DMS153 treated with DMSO at 0.1 percent for 48 hours (cell line): ENCODE data around the gene CDC20.

Experiments
- DNase-seq: peaks from one replicate; lab custom pipeline; 2025; ENCODE audit not compliant: unreplicated experiment; lab: John Stamatoyannopoulos, UW

CDC20 gene

DNA sequence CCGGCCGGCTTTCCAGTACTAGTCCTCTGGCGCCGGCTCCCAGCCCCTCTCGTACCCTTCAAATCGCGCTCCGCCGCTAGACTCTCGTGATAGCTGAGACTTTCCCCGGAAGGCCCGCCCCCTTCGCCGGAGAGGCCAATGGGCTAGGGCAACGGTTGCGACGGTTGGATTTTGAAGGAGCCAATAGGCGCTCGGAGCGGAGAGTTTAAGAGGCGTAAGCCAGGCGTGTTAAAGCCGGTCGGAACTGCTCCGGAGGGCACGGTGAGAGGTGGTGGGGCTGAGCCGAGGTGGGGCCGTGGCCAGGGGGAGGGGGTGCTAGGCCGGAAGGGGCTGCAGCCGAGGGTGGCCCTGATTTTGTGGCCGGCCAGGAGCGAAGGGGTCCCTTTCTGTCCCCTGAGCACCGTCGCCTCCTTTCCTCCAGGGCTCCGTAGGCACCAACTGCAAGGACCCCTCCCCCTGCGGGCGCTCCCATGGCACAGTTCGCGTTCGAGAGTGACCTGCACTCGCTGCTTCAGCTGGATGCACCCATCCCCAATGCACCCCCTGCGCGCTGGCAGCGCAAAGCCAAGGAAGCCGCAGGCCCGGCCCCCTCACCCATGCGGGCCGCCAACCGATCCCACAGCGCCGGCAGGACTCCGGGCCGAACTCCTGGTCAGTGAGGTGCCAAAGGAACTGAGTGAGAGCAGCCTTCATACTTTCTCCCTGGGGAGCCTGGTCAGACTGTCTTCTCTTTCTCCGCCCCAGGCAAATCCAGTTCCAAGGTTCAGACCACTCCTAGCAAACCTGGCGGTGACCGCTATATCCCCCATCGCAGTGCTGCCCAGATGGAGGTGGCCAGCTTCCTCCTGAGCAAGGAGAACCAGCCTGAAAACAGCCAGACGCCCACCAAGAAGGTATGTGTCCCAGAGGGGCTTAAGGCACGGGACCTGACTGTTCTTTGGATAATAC lies at the start of gene CDC20:
TSS of gene CDC20 (plus strand) at position 236 of the 948 bp plus-strand sequence. CDS start at position 471, 235 bp downstream.
- DNase-seq, result peak; percentile 99

DNA sequence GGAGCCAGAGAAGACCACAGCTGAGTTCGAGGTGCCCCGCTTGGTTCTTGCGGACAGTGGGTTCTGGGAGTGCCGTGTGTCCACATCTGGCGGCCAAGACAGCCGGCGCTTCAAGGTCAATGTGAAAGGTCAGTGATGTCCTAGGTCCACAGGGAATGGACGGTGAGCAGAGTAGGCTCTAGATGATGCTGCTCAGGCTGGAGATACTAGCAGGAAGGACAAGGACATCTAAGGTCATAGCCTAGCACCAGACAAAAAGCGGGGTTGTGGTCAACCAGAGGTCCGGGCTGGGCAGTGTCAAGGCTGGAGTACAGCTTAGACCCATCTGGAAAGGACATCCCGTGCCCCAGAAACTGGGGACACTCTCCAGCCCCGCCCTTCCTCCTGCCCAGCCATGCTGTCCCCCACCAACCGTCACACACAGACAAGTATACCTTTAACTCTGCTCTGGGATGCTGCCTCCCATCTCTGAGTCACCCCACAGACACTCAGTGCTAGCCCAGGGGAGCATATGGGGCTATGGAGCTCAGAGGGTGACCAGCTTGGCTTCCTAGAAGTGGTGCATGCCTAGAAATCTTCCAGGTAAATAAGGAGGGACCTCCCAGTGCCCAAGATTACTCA lies 49.3 kb upstream of the CDC20 start:
- DNase-seq, result no peak

DNA sequence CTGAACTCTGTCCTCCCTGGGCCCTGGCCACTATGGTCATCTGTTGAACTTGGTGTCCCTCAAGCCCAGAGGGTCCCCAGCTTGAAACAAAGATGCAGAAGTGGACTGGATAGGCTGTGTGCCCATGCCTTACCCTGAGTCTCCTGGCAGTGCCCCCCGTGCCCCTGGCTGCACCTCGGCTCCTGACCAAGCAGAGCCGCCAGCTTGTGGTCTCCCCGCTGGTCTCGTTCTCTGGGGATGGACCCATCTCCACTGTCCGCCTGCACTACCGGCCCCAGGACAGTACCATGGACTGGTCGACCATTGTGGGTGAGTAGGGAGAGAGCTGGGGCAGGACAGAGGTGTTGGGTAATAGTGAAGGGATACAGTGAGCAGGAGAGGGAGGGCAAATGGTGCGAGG lies 47.3 kb upstream of the CDC20 start:
- DNase-seq, result no peak

DNA sequence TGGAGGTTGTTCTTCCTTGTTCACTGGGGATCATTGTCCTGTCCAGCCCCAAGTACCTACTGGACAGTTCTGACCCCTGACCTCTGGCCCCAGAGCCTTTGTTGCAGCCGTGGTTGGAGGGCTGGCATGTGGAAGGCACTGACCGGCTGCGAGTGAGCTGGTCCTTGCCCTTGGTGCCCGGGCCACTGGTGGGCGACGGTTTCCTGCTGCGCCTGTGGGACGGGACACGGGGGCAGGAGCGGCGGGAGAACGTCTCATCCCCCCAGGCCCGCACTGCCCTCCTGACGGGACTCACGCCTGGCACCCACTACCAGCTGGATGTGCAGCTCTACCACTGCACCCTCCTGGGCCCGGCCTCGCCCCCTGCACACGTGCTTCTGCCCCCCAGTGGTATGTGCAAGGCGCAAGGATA lies 46.6 kb upstream of the CDC20 start:
- DNase-seq, result no peak

DNA sequence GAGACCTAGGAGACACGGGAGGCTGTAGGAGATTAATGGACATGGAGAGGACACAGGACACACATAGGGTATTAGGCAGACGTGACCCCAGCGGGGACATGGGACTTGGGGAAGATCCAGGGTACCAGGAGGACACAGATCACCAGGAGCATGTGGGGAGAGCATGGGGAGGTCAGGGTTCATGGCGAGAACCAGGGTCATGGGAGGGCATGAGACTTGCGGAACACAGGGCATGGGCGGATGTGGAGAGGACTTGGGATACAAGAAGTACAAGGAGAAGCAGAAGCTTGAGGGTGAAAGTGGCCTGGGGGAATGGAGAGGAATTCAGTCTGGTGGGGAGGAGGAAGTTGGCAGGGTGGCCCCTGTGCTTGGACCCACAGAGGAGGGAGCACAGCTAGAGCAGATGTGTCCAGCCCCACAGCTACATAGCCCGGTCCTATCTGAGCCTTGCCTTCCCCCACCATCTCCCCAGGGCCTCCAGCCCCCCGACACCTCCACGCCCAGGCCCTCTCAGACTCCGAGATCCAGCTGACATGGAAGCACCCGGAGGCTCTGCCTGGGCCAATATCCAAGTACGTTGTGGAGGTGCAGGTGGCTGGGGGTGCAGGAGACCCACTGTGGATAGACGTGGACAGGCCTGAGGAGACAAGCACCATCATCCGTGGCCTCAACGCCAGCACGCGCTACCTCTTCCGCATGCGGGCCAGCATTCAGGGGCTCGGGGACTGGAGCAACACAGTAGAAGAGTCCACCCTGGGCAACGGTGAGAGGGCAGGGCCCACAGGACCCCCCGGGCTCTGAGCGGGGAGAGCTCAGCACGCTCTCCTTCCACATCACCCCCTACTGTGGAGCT lies 45.9 kb upstream of the CDC20 start:
- no peak for DNase-seq

DNA sequence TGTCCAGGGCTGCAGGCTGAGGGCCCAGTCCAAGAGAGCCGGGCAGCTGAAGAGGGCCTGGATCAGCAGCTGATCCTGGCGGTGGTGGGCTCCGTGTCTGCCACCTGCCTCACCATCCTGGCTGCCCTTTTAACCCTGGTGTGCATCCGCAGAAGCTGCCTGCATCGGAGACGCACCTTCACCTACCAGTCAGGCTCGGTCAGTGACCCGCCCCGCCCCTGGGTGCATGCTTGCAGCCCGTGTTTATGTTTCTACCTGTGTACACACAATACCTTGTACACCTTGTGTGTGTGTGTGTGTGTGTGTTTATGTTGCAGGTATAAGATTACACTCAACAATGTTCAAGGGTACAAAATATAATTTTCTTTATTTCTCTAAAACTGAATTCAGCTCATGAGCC lies 45.0 kb upstream of the CDC20 start:
- DNase-seq, result no peak

DNA sequence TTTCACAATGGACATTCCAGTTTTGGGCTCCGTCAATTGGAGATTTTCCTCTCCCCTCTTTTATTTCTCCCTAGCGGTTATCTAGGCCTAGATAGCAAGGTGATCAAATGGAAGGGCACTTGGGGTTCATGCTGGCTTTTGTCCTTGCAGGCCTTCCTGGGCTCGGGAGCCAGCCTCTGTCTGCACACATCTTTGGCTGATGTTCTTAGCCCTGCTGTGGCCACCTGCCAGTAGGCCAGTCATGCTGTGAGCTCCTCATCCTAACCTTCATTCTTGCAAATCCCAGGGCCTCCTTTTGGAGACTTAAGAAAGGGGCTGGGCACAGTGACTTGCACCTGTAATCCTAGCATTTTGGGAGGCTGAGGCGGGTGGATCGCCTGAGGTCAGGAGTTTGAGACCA lies 44.5 kb upstream of the CDC20 start:
- DNase-seq, result no peak

DNA sequence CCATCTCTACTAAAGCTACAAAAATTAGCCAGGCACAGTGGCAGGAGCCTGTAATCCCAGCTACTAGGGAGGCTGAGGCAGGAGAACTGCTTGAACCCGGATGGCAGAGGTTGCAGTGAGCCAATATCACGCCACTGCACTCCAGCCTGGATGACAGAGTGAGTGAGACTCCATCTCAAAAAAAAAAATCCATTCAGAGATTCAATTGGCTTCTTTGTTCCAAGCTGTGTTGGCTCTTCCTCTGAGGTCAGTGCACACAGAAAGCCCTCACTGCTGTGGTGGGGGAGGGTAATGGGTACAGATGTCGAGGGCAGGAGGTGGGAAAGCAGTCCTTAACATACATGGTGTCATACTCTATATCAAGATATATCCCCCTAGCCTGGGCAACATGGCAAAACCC lies 43.3 kb upstream of the CDC20 start:
- DNase-seq, result no peak

DNA sequence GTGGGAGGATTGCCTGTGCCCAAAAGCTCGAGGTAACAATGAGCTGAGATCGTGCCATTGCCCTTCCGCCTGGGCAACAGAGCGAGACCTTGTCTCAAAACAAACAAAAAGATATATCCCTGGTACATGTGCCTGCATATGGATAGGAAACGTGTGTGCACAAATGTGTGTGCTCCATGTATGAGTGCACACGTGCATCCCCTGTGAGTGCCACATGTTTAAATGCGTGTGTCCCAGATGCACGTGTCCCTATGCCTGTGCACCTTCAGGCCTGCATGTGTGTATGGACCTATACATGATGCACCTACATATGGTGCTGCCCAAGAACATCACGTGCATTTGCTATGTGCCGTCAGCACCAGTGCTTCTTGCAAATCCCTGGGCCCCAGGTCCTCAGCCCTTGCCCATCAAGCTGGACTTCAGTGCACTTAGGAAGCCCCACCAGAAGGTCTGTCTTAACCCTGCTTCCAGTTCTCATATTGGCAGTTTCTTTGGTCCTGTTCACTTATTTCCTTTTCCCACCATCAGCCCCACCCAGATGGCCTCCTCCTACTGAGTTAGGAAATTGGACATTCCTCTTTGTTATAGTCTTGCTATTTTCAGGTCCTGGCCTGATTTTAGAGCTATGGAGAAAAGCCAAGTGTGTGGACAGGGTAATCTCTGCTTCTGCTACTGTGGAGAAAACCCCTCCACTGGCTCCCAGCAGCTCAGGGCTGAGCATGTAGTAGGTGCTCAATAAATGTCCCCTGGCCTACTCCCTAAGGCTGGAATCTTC lies 42.6 kb upstream of the CDC20 start:
- DNase-seq, result no peak

DNA sequence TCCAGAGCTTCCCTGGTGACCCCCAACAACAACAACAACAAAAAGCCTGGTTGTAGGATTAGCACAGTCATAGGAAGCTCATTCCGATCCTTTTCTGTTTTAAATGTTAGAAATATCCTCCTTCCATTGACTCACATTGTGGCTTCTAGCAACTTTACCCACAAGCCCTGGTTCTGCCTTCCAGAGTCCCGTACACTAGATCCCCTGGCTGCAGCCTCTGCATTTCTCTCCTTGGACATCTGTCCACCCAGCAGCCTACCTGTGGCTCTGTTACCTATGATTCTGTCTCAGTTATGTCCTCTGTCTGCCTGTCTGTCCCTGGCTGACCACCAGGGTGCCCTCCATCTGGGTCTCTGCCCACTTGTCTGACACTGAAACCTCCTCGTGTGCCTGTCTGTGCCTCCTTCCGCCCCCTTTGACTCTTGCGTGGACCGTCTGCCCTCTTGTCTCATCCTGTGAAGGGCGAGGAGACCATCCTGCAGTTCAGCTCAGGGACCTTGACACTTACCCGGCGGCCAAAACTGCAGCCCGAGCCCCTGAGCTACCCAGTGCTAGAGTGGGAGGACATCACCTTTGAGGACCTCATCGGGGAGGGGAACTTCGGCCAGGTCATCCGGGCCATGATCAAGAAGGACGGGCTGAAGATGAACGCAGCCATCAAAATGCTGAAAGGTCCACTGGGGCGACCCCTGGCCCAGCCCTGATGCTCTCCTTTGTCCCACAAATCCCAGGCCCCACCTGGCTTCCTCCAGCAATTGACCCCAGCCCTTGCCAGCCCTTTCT lies 41.9 kb upstream of the CDC20 start:
- no peak for DNase-seq

DNA sequence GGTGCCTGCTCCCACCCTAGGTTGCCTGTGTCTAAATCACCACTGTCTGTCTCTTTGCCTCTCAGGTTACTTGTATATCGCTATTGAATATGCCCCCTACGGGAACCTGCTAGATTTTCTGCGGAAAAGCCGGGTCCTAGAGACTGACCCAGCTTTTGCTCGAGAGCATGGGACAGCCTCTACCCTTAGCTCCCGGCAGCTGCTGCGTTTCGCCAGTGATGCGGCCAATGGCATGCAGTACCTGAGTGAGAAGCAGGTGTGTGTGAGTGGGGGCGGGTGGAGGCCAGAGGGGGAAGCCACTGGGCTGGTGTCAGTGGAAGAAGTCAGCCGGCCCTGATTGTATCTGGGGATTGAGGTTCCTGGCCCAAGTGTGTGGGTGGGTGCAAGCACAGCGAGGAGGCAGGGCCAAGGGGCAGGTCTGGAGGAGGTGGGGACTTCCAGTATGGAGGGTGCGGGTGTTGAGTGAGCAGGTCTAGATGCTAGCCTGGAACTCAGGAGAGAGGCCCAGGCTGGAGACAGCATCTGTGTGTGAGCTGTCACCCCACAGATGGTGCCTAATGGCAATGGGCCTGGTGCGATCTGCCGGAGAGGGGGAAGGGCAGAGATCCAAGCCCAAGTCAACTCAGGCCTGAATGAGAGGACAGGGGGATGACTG lies 40.8 kb upstream of the CDC20 start:
- DNase-seq, result no peak

DNA sequence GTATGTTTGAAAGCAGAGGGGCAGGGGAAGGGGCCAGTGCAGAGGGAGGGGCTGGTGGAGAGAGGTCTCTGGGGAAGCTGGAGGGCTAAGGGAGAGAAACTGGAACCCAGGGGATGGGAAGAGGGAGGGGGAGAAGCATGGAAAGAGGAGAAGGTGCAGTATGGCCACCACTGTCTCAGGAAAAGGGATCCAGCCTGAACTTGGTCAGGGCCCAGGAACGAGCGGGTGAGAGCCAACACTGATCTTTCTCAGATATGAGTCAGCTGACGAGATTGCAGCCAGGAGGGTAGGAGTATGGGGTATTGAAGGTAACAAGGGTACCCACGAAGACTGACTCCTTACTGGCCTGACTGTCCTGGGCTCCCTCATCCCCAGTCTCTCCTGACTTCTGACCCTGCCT lies 40.0 kb upstream of the CDC20 start:
- DNase-seq, result no peak

DNA sequence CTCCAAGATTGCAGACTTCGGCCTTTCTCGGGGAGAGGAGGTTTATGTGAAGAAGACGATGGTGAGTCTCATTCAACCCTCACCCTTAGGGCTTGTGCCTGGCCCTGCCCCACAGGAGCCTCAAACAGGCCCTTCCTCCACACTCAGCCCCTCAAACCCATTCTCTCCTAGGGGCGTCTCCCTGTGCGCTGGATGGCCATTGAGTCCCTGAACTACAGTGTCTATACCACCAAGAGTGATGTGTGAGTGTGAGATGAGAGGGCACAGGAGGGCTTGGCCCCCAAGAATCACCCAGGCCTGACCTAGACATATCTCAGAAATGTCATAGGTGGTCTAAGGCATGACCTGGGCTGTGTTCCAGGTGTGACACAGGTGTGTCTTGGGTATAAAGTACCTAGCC lies 39.5 kb upstream of the CDC20 start:
- no peak for DNase-seq

DNA sequence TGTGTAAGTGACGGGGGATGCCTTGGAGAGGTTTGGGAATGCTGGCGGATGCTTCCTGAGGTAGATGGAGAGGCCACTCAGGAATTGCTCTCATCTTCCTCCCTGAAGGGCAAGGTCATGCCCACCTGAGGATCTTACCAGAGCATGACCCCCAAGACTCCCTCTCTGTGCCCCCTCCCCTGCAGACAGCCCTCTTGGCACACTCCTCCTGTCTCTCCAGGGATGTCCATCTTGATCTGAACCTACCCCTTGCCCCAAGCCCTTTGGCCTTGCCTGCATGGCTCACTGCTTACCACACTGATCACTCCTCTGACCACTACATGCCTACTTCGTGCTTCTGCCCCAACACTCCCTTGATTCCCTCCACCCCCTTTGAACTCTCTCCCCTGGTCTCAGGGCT lies 39.0 kb upstream of the CDC20 start:
- no peak for DNase-seq

DNA sequence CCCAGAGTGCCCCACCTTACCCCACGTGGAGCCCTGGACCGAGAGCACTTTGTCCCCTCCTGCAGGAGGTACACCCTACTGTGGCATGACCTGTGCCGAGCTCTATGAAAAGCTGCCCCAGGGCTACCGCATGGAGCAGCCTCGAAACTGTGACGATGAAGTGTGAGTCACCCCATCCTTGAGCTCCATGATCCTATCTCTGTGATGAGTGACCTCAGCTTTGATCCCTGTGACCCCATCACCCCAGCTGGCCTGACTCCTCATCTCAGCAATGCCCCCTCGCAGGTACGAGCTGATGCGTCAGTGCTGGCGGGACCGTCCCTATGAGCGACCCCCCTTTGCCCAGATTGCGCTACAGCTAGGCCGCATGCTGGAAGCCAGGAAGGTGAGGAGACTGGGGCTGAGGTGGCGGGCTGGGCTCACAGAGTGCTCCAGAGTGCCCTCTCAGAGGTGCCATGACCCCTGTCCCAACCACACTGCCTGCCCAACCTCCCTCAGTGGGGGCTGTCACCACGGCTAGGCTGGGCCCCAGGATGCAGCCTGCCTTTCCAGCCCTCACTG lies 37.4 kb upstream of the CDC20 start:
- DNase-seq, result no peak

DNA sequence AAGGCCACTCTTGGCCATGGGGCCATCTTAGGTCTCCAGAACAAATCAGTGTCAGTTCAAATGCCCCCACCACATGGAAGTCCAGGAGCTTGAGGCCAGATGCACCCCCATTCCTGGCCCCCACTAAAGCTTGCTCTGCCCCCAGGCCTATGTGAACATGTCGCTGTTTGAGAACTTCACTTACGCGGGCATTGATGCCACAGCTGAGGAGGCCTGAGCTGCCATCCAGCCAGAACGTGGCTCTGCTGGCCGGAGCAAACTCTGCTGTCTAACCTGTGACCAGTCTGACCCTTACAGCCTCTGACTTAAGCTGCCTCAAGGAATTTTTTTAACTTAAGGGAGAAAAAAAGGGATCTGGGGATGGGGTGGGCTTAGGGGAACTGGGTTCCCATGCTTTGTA lies 36.3 kb upstream of the CDC20 start:
- no peak for DNase-seq

DNA sequence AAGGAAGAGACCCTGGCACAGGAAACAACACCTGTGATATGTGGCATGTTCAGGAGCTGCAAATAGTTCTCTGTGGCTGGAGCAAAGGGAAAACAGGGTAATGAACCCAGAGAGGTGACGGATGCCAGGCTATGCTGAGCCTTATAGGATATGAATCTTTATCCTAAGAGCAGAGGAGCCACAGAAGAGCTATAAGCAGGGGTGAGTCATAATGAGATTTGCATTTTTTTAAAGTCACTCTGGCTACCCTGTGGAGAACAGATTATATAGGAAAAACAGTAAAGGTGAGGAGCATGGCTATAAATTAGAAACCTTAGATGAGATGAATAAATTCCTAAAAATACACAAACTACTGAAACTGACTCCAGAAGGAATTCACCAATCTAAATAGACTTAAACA lies 34.0 kb upstream of the CDC20 start:
- DNase-seq, result no peak

DNA sequence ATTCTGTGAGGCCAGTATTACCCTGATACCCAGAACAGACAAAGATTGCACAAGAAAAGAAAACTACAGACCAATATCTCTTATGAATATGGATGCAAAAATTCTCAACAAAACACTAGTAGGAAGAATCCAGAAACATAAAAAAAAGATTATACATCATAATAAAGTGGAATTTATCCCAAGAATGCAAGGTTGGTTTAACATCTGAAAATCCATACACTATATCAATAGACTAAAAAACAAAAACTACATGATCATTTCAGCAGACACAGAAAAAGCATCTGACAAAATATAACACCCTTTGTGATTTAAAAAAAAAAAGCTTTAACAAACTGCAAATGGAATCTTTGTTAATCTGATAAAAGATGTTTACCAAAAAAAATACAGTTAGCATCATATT lies 33.4 kb upstream of the CDC20 start:
- DNase-seq, result no peak
